Stimulated activated naive CD8-positive, alpha-beta T cell treated with anti-CD3 and anti-CD28 coated beads, Interleukin-15, Interleukin-2, amounts not matched to agents 100 ng/mL and 50 ng/mL, for 24 hours (primary cell): Measurements from ENCODE around the gene LRRC3.

Experiments used
- H3K27ac Mint-ChIP-seq: one replicate; pipeline ENCODE4 v1.8.0; 2021; ENCODE audit warnings: mild to moderate bottlenecking, mixed read lengths
- H3K27me3 Mint-ChIP-seq: one replicate; pipeline ENCODE4 v1.8.0; 2021; ENCODE audit warnings: mixed read lengths
- H3K36me3 Mint-ChIP-seq: one replicate; pipeline ENCODE4 v1.8.0; 2021; ENCODE audit warnings: low read depth, mixed read lengths
- H3K4me1 Mint-ChIP-seq: one replicate; pipeline ENCODE4 v1.8.0; 2021; ENCODE audit warnings: low read depth, mixed read lengths
- H3K4me3 Mint-ChIP-seq: one replicate; pipeline ENCODE4 v1.8.0; 2021; ENCODE audit warnings: mild to moderate bottlenecking, mixed read lengths
- H3K9me3 Mint-ChIP-seq: one replicate; pipeline ENCODE4 v1.8.0; 2021; ENCODE audit warnings: mixed read lengths

Gene LRRC3

DNA sequence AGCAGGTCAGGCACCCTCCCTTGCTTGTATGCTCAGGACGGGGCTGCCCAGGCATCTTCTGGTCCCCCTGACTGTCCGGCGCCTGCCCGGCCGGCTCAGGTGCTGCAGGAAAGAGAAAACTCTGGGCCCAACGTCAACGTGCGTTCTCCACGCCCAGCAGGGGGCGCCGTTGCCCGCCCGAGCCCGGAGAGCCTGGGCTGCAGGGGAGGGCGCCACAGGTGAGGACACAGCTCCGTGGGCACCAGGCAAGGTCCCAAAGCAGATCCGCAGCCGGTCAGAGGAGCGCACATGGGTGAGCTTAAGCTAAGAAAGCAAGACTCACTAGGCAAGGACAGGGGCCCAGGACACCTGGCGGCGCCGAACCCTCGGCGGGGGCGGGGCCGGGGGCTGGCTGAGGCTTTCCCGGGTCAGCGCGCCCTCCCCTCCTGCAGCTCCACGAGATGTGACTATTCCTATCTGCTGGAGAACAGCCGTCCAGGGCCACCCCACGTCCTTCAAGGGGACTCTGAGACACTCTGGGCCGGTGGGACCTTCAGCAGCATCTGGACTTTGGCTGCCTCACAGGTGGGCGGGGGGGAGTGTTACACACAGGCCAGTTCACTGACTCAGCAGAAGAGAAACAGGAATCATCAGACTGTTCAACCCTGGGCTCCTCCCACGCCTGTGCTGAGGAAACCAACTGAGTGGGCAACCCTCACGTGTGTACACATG lies 55.4 kb downstream of the LRRC3 start:
- Mint-ChIP-seq H3K4me3 (no peak overlapping the region), H3K27me3 (no peaks in the 10 kb centered on the region), H3K4me1 (no peaks in the 10 kb centered on the region), H3K9me3 (no peaks in the 10 kb centered on the region), H3K36me3 (no peaks in the 10 kb centered on the region), H3K27ac (no peak overlapping the region)

DNA sequence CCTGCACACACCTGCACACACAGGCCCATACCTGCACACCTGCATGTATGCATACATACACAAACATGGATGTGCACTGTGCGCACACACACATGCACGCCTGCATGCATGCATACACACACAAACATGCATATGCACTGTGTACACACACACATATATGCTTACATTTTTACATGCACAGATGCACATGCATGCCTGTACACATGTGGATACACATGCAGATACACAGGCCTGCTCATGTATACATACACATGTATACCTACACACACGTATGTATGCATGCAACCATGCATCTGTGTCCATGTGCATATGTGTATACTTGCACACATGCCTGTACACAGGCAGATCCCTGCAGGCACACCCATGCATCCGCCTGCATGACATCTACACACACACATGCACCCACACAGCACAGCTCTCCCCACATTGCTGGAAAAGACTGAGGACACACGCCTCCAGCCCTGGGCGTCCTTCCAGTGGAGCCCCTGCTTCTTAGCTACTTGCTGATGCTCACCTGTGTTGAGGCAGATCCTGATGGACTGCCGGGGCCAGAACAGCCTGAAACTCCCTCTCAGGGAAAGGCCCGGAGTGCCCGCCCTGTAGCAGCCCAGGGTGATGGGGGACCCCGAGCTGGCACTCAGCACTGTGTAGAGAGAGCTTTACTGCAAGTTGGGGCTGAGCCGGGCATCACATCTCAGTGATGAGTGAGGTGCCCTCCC lies 56.1 kb downstream of the LRRC3 start:
- no peaks in the 10 kb centered on the region for H3K9me3 Mint-ChIP-seq
- no peak overlapping the region for H3K27ac Mint-ChIP-seq
- H3K27me3 Mint-ChIP-seq = no peaks in the 10 kb centered on the region
- H3K36me3 Mint-ChIP-seq = no peaks in the 10 kb centered on the region
- no peak overlapping the region for H3K4me3 Mint-ChIP-seq
- H3K4me1 Mint-ChIP-seq = no peaks in the 10 kb centered on the region
